ENCODE data around the gene DLG5. TPM values are rescaled to one million over a fixed set of nuclear protein-coding genes. Genes with fewer than 3 reads are reported as not detected.

DLG5 gene
- total and polyA plus RNA-seq, 10 of the 15 experiments (the other 5 are each of a cell fraction or from before 2014, with no cell fraction given): 0.18 to 6.6 (median 2.7) TPM

- H3K4me2 ChIP-seq (ENCODE audit: control insufficient read depth, insufficient read depth): no peak overlapping the region
- intact Hi-C loops (cut with micrococcal nuclease; ENCODE audit: unreplicated experiment): no loop called here
- H3K27ac ChIP-seq (ENCODE audit: control insufficient read depth, insufficient read depth): no peak overlapping the region
- H3K79me2 ChIP-seq (ENCODE audit: control insufficient read depth, insufficient read depth, low read length): no peaks in the 10 kb centered on the region
- no peaks in the 10 kb centered on the region for H3K4me1 ChIP-seq (ENCODE audit: control insufficient read depth, insufficient read depth, low read length)
- H3K9me3 ChIP-seq (replicated peaks; ENCODE audit: control insufficient read depth, insufficient read depth, low read length): no peaks in the 10 kb centered on the region
- no TSS peak for BruUV-seq (replicated peaks)
- no peak overlapping the region for H3K4me3 ChIP-seq
- WGBS (ENCODE audit: insufficient coverage, insufficient replicate concordance, low lambda C conversion rate, missing lambda C conversion rate): 58% methylated on average over 6 of the region's 9 CpGs
- peaks cover 0 to 5% of the 10 kb centered on the region in 2 experiments; a peak in 2 of 4 replicates for H3K36me3 ChIP-seq (ENCODE audit: control insufficient read depth in 2 of 2, insufficient read depth in 2 of 2, low read length in 1 of 2)
- no peak overlapping the region for H3K9ac ChIP-seq (ENCODE audit: control insufficient read depth, insufficient read depth, low read length)
- POLR2A ChIA-PET: no interaction called here
- in situ Hi-C loops (cut with MboI): no loop called here
- FAIRE-seq (no peak), DNase-seq (ENCODE audit: low read depth, low spot score) (no peak), ATAC-seq (no peak)
- SMC1A ChIA-PET (ENCODE audit: uncharacterized antibody, unreplicated experiment): interaction anchor here (1.2 kb wide), 1 partner anchor 9 kb away, joined by 3 read pairs; no protein-coding TSS in a partner anchor
- RAD21 ChIA-PET (ENCODE audit: unreplicated experiment): no interaction called here
- H2AFZ ChIP-seq (ENCODE audit: control insufficient read depth, low read depth, low read length): no peak overlapping the region
- TF ChIP-seq HDGF (IDR thresholded peaks at IDR 0.05) (no peak), KLF5 (IDR thresholded peaks at IDR 0.05; ENCODE audit: partially characterized antibody) (no peak), JUNB (IDR thresholded peaks at IDR 0.05) (no peak), CREM (IDR thresholded peaks at IDR 0.05; ENCODE audit: low read depth) (no peak), CBX5 (IDR thresholded peaks at IDR 0.05; ENCODE audit: low read depth) (no peak), ZBTB33 (IDR thresholded peaks at IDR 0.05) (no peak), NR2F1 (conservative IDR thresholded peaks at IDR 0.05) (no peak), PAX8 (IDR thresholded peaks at IDR 0.05) (no peak), SPI1 (IDR thresholded peaks at IDR 0.05; ENCODE audit: borderline replicate concordance, insufficient read depth, low read depth, low read length) (no peak), RB1 (IDR thresholded peaks at IDR 0.05; ENCODE audit: borderline replicate concordance) (no peak), CREB1 (IDR thresholded peaks at IDR 0.05; ENCODE audit: low read depth) (no peak), IRF4 (IDR thresholded peaks at IDR 0.05; ENCODE audit: low read depth, low read length) (no peak), KAT2A (conservative IDR thresholded peaks at IDR 0.05; ENCODE audit: control insufficient read depth, low read depth, low read length) (no peak), POLR2A (IDR thresholded peaks at IDR 0.05; ENCODE audit: low read depth, low read length) (no peak), TAF1 (IDR thresholded peaks at IDR 0.05; ENCODE audit: borderline replicate concordance, low read depth, low read length) (no peak), ZNF207 (IDR thresholded peaks at IDR 0.05; ENCODE audit: borderline replicate concordance) (no peak), KDM1A (IDR thresholded peaks at IDR 0.05; ENCODE audit: borderline replicate concordance) (no peak), CBFB (IDR thresholded peaks at IDR 0.05; ENCODE audit: low read depth) (no peak)
- H3K27me3 ChIP-seq (replicated peaks in 1 of 2; ENCODE audit: control insufficient read depth in 2 of 2, insufficient read depth in 2 of 2, low read length in 1 of 2): no peaks in the 10 kb centered on the region
- CTCF ChIA-PET: interaction anchor here (1.2 kb wide), 1 partner anchor 113 kb away, joined by 3 read pairs; no protein-coding TSS in a partner anchor
- H4K20me1 ChIP-seq (ENCODE audit: control insufficient read depth, insufficient read depth): no peaks in the 10 kb centered on the region
Observed at GRCh38 chr10:77827366-77827765, 99.2 kb downstream of the DLG5 start.
